Sigmoid colon (tissue), 3 donors: Measurements from ENCODE around the gene SNX1.

ENCODE experiments used
- POLR2A ChIP-seq, 2 donors: fragments of 450-650 bp; IDR thresholded peaks; one replicate each; pipeline ENCODE4 v1.6.1; 2016; ENCODE audit warnings: antibody characterized with exemption in 2 of 2, mild to moderate bottlenecking in 2 of 2, moderate library complexity in 2 of 2
- TF ChIP-seq, protein P1 (sequence below), 4 experiments: fragments of 450-650 bp in 3 of 4; fragments of 200-600 bp in 1 of 4; IDR thresholded peaks; one replicate each; pipeline ENCODE4 v1.5.1; 2016 to 2019; ENCODE audit warnings: antibody characterized with exemption in 4 of 4, mild to moderate bottlenecking in 3 of 4, moderate library complexity in 2 of 4

DNA sequence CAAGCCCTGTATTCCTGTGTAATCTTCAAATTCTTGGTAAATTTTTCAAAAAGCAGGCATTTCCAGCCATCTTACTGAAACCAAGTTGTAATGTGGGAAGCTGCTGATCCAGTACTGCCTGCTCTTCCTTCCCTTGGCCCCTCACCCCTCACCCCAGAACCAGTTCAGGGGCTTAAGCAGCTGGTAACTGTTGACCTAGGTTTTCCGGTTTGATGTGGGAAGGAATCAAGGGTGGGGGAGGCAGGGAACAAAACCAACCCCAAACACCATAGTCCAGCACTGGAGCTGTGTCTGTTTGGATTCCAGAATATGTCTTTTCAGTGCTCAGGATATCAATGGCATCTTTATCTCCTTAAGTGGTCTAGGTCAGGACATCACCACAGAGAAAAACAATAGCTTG lies 26.7 kb downstream of the SNX1 start:
- no peak for TF ChIP-seq POLR2A (IDR thresholded peaks at IDR 0.05)
- TF ChIP-seq, protein P1, sequence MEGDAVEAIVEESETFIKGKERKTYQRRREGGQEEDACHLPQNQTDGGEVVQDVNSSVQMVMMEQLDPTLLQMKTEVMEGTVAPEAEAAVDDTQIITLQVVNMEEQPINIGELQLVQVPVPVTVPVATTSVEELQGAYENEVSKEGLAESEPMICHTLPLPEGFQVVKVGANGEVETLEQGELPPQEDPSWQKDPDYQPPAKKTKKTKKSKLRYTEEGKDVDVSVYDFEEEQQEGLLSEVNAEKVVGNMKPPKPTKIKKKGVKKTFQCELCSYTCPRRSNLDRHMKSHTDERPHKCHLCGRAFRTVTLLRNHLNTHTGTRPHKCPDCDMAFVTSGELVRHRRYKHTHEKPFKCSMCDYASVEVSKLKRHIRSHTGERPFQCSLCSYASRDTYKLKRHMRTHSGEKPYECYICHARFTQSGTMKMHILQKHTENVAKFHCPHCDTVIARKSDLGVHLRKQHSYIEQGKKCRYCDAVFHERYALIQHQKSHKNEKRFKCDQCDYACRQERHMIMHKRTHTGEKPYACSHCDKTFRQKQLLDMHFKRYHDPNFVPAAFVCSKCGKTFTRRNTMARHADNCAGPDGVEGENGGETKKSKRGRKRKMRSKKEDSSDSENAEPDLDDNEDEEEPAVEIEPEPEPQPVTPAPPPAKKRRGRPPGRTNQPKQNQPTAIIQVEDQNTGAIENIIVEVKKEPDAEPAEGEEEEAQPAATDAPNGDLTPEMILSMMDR (IDR thresholded peaks at IDR 0.05) = no peak
